Gastroesophageal sphincter (tissue), 4 donors: Measurements from ENCODE around the gene FARS2. TPM values are rescaled to one million over a fixed set of nuclear protein-coding genes. Genes with fewer than 3 reads are reported as not detected.

Source experiments
- ATAC-seq: fragments of 150-250 bp; one replicate; pipeline ENCODE4 v1.9.1; 2016; ENCODE audit warnings: mild to moderate bottlenecking, moderate library complexity
- H3K27ac ChIP-seq, 4 donors: fragments of 200-600 bp; sonication (generic) in 3 of 4; 1 replicate in 3 of 4; 2 replicates in 1 of 4; pipeline ENCODE4 v1.5.1; 2016 to 2019
- H3K27me3 ChIP-seq: fragments of 200-600 bp; sonication (generic); one replicate; pipeline ENCODE4 v1.5.1; 2019
- H3K36me3 ChIP-seq, 2 donors: fragments of 200-600 bp; sonication (generic); one replicate each; pipeline ENCODE4 v1.5.1; 2019; ENCODE audit warnings: control low read depth in 1 of 2
- H3K4me1 ChIP-seq, 3 donors: fragments of 200-600 bp; sonication (generic); 1 replicate in 2 of 3; 2 replicates in 1 of 3; pipeline ENCODE4 v1.5.1; 2016 to 2019; ENCODE audit warnings: control low read depth in 2 of 3
- H3K4me3 ChIP-seq, 2 donors: fragments of 200-600 bp; sonication (generic); one replicate each; pipeline ENCODE4 v1.5.1; 2019; ENCODE audit warnings: mild to moderate bottlenecking in 1 of 2, moderate library complexity in 1 of 2
- H3K9me3 ChIP-seq, 3 donors: fragments of 200-600 bp; sonication (generic); one replicate each; pipeline ENCODE4 v1.5.1; 2017 to 2019; ENCODE audit warnings: control low read depth in 2 of 3
- EP300 ChIP-seq: sonication (generic); formaldehyde crosslinking; IDR thresholded peaks from one replicate; pipeline ENCODE4 v1.6.1; 2017; ENCODE audit warnings: antibody characterized with exemption, mild to moderate bottlenecking
- POLR2A ChIP-seq, 2 donors: fragments of 450-650 bp; IDR thresholded peaks; one replicate each; pipeline ENCODE4 v1.6.1; 2017; ENCODE audit warnings: antibody characterized with exemption in 2 of 2, mild to moderate bottlenecking in 2 of 2, moderate library complexity in 1 of 2
- POLR2AphosphoS5 ChIP-seq: sonication (generic); formaldehyde crosslinking; IDR thresholded peaks from one replicate; pipeline ENCODE4 v1.6.1; 2017; ENCODE audit warnings: antibody characterized with exemption
- WGBS, 2 donors: methylation state at CpG; one replicate each; pipeline ENCODE4 v1.1.5; 2018; ENCODE audit warnings: low coverage in 1 of 2; 5-methylcytosine and 5-hydroxymethylcytosine counted together
- total RNA-seq, 4 donors: library from RNA; depleted of rRNA; stranded (reverse); fragments of >200 nt; gene quantifications; one replicate each; pipeline ENCODE4 v1.1.0, GENCODE V29; 2016
- TF ChIP-seq, protein P1 (sequence below), 4 experiments: fragments of 200-600 bp in 2 of 4; fragments of 450-650 bp in 2 of 4; sonication (generic) in 1 of 4; IDR thresholded peaks; one replicate each; pipeline ENCODE4 v1.5.1; 2017 to 2019; ENCODE audit warnings: antibody characterized with exemption in 4 of 4, mild to moderate bottlenecking in 2 of 4, moderate library complexity in 2 of 4

The FARS2 gene
- total RNA-seq, 4 donors from 2014 or later: 9.8 to 16.3 (median 14.4) TPM

- TF ChIP-seq EP300 (no peak), POLR2A (IDR thresholded peaks at IDR 0.05) (no peak), POLR2AphosphoS5 (no peak)
- TF ChIP-seq, protein P1, sequence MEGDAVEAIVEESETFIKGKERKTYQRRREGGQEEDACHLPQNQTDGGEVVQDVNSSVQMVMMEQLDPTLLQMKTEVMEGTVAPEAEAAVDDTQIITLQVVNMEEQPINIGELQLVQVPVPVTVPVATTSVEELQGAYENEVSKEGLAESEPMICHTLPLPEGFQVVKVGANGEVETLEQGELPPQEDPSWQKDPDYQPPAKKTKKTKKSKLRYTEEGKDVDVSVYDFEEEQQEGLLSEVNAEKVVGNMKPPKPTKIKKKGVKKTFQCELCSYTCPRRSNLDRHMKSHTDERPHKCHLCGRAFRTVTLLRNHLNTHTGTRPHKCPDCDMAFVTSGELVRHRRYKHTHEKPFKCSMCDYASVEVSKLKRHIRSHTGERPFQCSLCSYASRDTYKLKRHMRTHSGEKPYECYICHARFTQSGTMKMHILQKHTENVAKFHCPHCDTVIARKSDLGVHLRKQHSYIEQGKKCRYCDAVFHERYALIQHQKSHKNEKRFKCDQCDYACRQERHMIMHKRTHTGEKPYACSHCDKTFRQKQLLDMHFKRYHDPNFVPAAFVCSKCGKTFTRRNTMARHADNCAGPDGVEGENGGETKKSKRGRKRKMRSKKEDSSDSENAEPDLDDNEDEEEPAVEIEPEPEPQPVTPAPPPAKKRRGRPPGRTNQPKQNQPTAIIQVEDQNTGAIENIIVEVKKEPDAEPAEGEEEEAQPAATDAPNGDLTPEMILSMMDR (IDR thresholded peaks at IDR 0.05): no peak
- H3K4me3 ChIP-seq: no peak overlapping the region
- H3K27ac ChIP-seq: no peak overlapping the region
- ATAC-seq: no peak
- no peaks in the 10 kb centered on the region for H3K4me1 ChIP-seq
- WGBS, 2 donors: 98% methylated on average over 5 to 7 of the region's 9 CpGs
- H3K36me3 ChIP-seq: no peaks in the 10 kb centered on the region
- no peaks in the 10 kb centered on the region for H3K9me3 ChIP-seq
- H3K27me3 ChIP-seq: no peaks in the 10 kb centered on the region
Observed at GRCh38 chr6:5481750-5482149, 220.4 kb downstream of the FARS2 start.

DNA sequence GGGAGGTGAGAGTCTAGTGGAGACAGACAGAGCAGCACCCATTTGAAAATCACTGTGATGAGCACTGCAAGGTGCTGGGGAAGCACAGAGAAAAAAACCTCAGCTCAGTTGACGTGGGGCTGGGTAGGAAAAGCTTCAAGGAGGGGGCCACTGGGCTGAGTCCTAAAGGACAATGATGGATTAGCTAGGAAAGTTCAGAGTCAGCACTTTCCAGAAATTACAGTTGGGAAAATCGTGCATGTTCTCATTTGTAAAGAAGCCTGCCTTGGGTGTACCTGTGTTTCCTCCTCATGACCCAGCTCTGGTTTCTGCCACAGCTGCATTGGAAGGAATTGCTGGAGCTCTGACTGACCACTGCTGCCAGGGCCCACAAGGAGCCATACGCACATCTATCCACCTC is 221.3 kb downstream of the FARS2 start:
- WGBS, 2 donors: 82 to 90% methylated on average over 2 to 3 of the region's 3 CpGs
- H3K4me3 ChIP-seq: no peak overlapping the region
- no peaks in the 10 kb centered on the region for H3K27me3 ChIP-seq
- no peaks in the 10 kb centered on the region for H3K4me1 ChIP-seq
- TF ChIP-seq, protein P1 (IDR thresholded peaks at IDR 0.05): no peak
- no peak for TF ChIP-seq POLR2A (IDR thresholded peaks at IDR 0.05)
- TF ChIP-seq POLR2AphosphoS5: no peak
- no peak for TF ChIP-seq EP300
- H3K27ac ChIP-seq: no peak overlapping the region
- ATAC-seq: no peak
- H3K9me3 ChIP-seq: no peaks in the 10 kb centered on the region
- H3K36me3 ChIP-seq: peaks cover 0 to 7% of the 10 kb centered on the region in 2 donors

- Histone ChIP-seq H3K27ac (no peak overlapping the region), H3K27me3 (no peaks in the 10 kb centered on the region), H3K4me1 (no peaks in the 10 kb centered on the region), H3K4me3 (no peak overlapping the region), H3K9me3 (no peaks in the 10 kb centered on the region), H3K36me3 (peaks cover 0 to 9% of the 10 kb centered on the region in 2 donors)
- 100% methylated on average over 3 of the region's 3 CpGs; no CpG with 5 or more reads in 1 of the 2 donors for WGBS, 2 donors
- TF ChIP-seq POLR2A (IDR thresholded peaks at IDR 0.05) (no peak), EP300 (no peak), POLR2AphosphoS5 (no peak)
- TF ChIP-seq, protein P1 (IDR thresholded peaks at IDR 0.05): no peak
- no peak for ATAC-seq
Observed at GRCh38 chr6:5484692-5485091, 223.4 kb downstream of the FARS2 start.

GRCh38 chr6:5486214-5486613 is 224.9 kb downstream of the FARS2 start:
- Histone ChIP-seq H3K36me3 (peaks cover 0 to 9% of the 10 kb centered on the region in 2 donors), H3K4me1 (no peaks in the 10 kb centered on the region), H3K27ac (no peak overlapping the region), H3K4me3 (no peak overlapping the region), H3K9me3 (no peaks in the 10 kb centered on the region), H3K27me3 (no peaks in the 10 kb centered on the region)
- TF ChIP-seq POLR2AphosphoS5: no peak
- TF ChIP-seq POLR2A (IDR thresholded peaks at IDR 0.05): no peak
- TF ChIP-seq, protein P1 (IDR thresholded peaks at IDR 0.05): no peak
- TF ChIP-seq EP300: no peak
- 62 to 69% methylated on average over 2 of the region's 2 CpGs for WGBS, 2 donors
- no peak for ATAC-seq

DNA sequence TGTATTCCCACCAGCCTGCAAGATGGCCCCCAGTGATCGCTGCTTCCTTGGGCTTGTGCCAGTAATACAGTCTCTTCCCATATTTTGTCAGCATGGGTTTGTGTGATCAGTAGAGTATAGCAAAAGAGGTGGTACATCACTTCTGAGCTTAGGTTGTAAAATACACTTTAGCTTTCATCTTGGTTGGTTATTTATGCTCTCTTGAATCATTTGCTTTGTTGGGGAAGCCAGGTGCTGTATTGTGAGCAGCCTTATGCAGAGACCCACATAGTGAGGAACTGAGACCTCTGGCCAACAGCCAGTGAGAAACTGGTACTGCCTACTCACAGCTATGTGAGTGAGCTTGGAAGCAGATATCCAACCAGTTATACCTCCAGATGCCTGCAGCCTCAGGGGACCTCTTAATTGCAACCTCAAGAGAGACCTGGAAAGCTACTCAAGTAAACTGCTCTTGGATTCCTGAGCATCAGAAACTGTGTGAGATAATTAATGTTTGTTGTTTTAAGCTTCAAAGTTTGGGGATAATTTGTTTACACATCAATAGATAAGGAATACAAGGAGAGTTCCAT is 229.3 kb downstream of the FARS2 start:
- TF ChIP-seq POLR2A (IDR thresholded peaks at IDR 0.05): no peak
- TF ChIP-seq, protein P1 (IDR thresholded peaks at IDR 0.05): no peak
- TF ChIP-seq POLR2AphosphoS5: no peak
- TF ChIP-seq EP300: no peak

More for the DNA sequence above, 229.3 kb downstream of the FARS2 start:
- Histone ChIP-seq H3K4me1 (peaks cover 0 to 12% (median 0%) of the 10 kb centered on the region in 3 donors), H3K36me3 (peaks cover 0 to 9% of the 10 kb centered on the region in 2 donors), H3K27me3 (no peaks in the 10 kb centered on the region), H3K9me3 (no peaks in the 10 kb centered on the region), H3K4me3 (no peak overlapping the region), H3K27ac (no peak overlapping the region)
- 71 to 100% methylated on average over 1 of the region's 1 CpG for WGBS, 2 donors
- ATAC-seq: no peak
